HepG2 (cell line): Measurements from ENCODE around the gene TRMT1. TPM values are rescaled to one million over a fixed set of nuclear protein-coding genes. Genes with fewer than 3 reads are reported as not detected.

ENCODE experiments used
- FOXM1 ChIP-seq: sonication (generic); formaldehyde crosslinking; IDR thresholded peaks from 2 replicates; pipeline ENCODE4 v1.5.0; 2020; ENCODE audit warnings: missing genetic modification reagents
- MTA3 ChIP-seq: sonication (generic); formaldehyde crosslinking; IDR thresholded peaks from 2 replicates; pipeline ENCODE4 v1.4.0; 2020; ENCODE audit warnings: missing genetic modification reagents
- NFYC ChIP-seq: IDR thresholded peaks from 2 replicates; pipeline ENCODE4 v1.6.1; 2016; ENCODE audit warnings: missing genetic modification reagents, missing compliant biosample characterization
- NONO ChIP-seq, 2 experiments: fragments of 450-650 bp in 1 of 2; sonication (generic) in 1 of 2; formaldehyde crosslinking in 1 of 2; IDR thresholded peaks in 1 of 2; conservative IDR thresholded peaks in 1 of 2; 2 replicates each; pipeline versions ENCODE4 v1.6.1 to v1.8.0; 2017 to 2022; ENCODE audit warnings: mild to moderate bottlenecking in 1 of 2, missing genetic modification reagents in 1 of 2, moderate library complexity in 1 of 2
- TERF1 ChIP-seq: sonication (generic); formaldehyde crosslinking; IDR thresholded peaks from 2 replicates; pipeline ENCODE4 v1.8.0; 2022; ENCODE audit warnings: mild to moderate bottlenecking, missing genetic modification reagents, moderate library complexity
- U2AF1 ChIP-seq: fragments of 200-400 bp; formaldehyde crosslinking; optimal IDR thresholded peaks from 2 replicates; pipeline ENCODE3; 2017; ENCODE audit warnings: mild to moderate bottlenecking, low read depth, low read length
- ZFP90 ChIP-seq: sonication (generic); formaldehyde crosslinking; IDR thresholded peaks from 2 replicates; pipeline ENCODE4 v1.8.0; 2022; ENCODE audit warnings: missing genetic modification reagents, mild to moderate bottlenecking, inconsistent platforms, borderline replicate concordance
- ZKSCAN8 ChIP-seq: IDR thresholded peaks from 2 replicates; pipeline ENCODE4 v1.6.1; 2016; ENCODE audit warnings: borderline replicate concordance, missing genetic modification reagents, missing compliant biosample characterization
- ZNF274 ChIP-seq: sonication (generic); formaldehyde crosslinking; IDR thresholded peaks from 2 replicates; pipeline ENCODE4 v1.5.1; 2020; ENCODE audit warnings: mild to moderate bottlenecking, missing genetic modification reagents
- ZNF280B ChIP-seq: sonication (generic); formaldehyde crosslinking; IDR thresholded peaks from 2 replicates; pipeline ENCODE4 v1.5.0; 2020; ENCODE audit warnings: missing genetic modification reagents, mild to moderate bottlenecking, borderline replicate concordance
- ZNF432 ChIP-seq: sonication (generic); formaldehyde crosslinking; IDR thresholded peaks from 2 replicates; pipeline ENCODE4 v1.5.0; 2020; ENCODE audit warnings: missing genetic modification reagents, mild to moderate bottlenecking, borderline replicate concordance
- ZNF451 ChIP-seq: sonication (generic); formaldehyde crosslinking; IDR thresholded peaks from 2 replicates; pipeline ENCODE4 v1.5.0; 2020; ENCODE audit warnings: mild to moderate bottlenecking, missing genetic modification reagents
- ZNF775 ChIP-seq: sonication (generic); formaldehyde crosslinking; IDR thresholded peaks from 2 replicates; pipeline ENCODE4 v1.4.0; 2020; ENCODE audit warnings: missing genetic modification reagents, mild to moderate bottlenecking, moderate library complexity, borderline replicate concordance
- polyA plus RNA-seq, 8 experiments: library from polyadenylated mRNA; depleted of rRNA in 3 of 8; stranded (reverse) in 7 of 8; unstranded in 1 of 8; fragments of >200 nt; fragmentation: Illumina TruSeq in 4 of 8; extraction: Trizol in 4 of 8; gene quantifications; 2 replicates each; pipeline versions ENCODE4 v1.2.1 to v1.2.3, GENCODE V29; 2011 to 2016; ENCODE audit warnings: low read depth in 4 of 8, missing spikeins in 1 of 8, mixed read lengths in 1 of 8; ENCODE audit not compliant: insufficient read depth in 1 of 8
- total RNA-seq, 5 experiments: library from RNA; depleted of rRNA; stranded (reverse); fragments of >200 nt; fragmentation: Illumina TruSeq; extraction: Trizol; gene quantifications; 2 replicates each; pipeline ENCODE4 v1.2.3, GENCODE V29; 2016; ENCODE audit warnings: low read depth in 1 of 5
- TF ChIP-seq, protein P1 (sequence below): sonication (generic); formaldehyde crosslinking; IDR thresholded peaks from 2 replicates; pipeline ENCODE4 v1.4.0; 2020; ENCODE audit warnings: missing genetic modification reagents
- TF ChIP-seq, protein P2 (sequence below): sonication (generic); formaldehyde crosslinking; IDR thresholded peaks from 2 replicates; pipeline ENCODE4 v1.4.0; 2020; ENCODE audit warnings: missing genetic modification reagents

Gene TRMT1
- total and polyA plus RNA-seq, 2 of the 13 experiments (the other 11 are each of a cell fraction or from before 2014, with no cell fraction given), result 35.5 to 44.1 TPM

DNA sequence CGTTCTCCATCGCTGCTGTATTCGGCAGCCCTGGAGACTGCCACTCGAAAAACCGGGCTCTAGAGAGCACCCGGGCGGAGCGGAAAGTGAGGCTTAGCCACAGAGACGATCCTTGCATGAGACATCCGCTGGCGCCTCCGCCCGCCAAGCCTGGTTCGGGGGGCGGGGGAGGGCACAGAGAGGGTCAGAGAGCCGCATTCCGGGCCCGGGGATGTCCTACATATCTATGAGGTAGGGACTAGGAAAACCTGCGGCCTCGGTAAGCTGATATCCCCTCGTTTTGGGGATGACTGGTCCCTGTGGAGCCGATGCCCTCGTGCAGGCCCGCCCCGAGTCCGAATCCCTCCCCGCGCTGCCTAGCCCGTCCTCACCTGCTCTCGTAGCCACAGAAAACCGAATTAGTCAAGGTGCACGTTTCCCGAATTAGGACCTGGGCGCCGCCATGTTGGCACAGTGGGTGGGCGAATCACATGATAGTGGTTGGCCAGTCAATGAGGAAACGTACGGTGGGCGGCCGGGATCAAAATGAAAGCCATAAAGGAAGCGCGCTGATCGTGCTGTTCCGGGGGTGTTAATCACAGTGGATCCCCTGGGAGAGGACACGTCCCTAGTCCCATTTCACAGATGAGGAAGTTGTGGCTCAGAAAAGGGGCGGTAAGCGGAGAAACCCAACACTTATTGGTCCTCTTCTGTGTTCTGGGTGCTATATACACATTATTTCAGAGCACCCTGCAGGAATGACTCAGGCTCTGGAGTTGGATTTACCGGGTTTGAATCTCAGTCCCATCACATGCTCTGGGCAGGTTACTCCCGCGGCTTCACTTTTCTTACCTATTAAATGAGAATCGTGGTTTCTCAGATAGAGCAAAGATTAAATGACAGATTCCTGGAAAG lies at the start of gene TRMT1 (continued):
- TF ChIP-seq NONO (IDR thresholded peaks at IDR 0.05) (no peak), NONO (CRISPR knock-in tag; conservative IDR thresholded peaks at IDR 0.05) (no peak), ZNF280B (CRISPR knock-in tag) (peak; percentile 31; the same call in 1 of the 2 replicates), FOXM1 (CRISPR knock-in tag) (no peak), ZNF274 (CRISPR knock-in tag) (0 out of 2 replicates have a peak, but pooled peaks have one; percentile 55), ZNF775 (CRISPR knock-in tag) (0 out of 2 replicates have a peak, but pooled peaks have one; percentile 40), U2AF1 (peak; percentile 69), ZNF432 (CRISPR knock-in tag) (no peak), ZKSCAN8 (no peak), NFYC (CRISPR knock-in tag) (peak; percentile 96), ZFP90 (CRISPR knock-in tag) (0 out of 2 replicates have a peak, but pooled peaks have one; percentile 31), ZNF451 (CRISPR knock-in tag) (no peak), MTA3 (CRISPR knock-in tag) (no peak), TERF1 (CRISPR knock-in tag) (no peak)
- TF ChIP-seq, protein P1, sequence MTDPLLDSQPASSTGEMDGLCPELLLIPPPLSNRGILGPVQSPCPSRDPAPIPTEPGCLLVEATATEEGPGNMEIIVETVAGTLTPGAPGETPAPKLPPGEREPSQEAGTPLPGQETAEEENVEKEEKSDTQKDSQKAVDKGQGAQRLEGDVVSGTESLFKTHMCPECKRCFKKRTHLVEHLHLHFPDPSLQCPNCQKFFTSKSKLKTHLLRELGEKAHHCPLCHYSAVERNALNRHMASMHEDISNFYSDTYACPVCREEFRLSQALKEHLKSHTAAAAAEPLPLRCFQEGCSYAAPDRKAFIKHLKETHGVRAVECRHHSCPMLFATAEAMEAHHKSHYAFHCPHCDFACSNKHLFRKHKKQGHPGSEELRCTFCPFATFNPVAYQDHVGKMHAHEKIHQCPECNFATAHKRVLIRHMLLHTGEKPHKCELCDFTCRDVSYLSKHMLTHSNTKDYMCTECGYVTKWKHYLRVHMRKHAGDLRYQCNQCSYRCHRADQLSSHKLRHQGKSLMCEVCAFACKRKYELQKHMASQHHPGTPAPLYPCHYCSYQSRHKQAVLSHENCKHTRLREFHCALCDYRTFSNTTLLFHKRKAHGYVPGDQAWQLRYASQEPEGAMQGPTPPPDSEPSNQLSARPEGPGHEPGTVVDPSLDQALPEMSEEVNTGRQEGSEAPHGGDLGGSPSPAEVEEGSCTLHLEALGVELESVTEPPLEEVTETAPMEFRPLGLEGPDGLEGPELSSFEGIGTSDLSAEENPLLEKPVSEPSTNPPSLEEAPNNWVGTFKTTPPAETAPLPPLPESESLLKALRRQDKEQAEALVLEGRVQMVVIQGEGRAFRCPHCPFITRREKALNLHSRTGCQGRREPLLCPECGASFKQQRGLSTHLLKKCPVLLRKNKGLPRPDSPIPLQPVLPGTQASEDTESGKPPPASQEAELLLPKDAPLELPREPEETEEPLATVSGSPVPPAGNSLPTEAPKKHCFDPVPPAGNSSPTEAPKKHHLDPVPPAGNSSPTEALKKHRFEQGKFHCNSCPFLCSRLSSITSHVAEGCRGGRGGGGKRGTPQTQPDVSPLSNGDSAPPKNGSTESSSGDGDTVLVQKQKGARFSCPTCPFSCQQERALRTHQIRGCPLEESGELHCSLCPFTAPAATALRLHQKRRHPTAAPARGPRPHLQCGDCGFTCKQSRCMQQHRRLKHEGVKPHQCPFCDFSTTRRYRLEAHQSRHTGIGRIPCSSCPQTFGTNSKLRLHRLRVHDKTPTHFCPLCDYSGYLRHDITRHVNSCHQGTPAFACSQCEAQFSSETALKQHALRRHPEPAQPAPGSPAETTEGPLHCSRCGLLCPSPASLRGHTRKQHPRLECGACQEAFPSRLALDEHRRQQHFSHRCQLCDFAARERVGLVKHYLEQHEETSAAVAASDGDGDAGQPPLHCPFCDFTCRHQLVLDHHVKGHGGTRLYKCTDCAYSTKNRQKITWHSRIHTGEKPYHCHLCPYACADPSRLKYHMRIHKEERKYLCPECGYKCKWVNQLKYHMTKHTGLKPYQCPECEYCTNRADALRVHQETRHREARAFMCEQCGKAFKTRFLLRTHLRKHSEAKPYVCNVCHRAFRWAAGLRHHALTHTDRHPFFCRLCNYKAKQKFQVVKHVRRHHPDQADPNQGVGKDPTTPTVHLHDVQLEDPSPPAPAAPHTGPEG, result 0 out of 2 replicates have a peak, but pooled peaks have one; percentile 53
- TF ChIP-seq, protein P2, sequence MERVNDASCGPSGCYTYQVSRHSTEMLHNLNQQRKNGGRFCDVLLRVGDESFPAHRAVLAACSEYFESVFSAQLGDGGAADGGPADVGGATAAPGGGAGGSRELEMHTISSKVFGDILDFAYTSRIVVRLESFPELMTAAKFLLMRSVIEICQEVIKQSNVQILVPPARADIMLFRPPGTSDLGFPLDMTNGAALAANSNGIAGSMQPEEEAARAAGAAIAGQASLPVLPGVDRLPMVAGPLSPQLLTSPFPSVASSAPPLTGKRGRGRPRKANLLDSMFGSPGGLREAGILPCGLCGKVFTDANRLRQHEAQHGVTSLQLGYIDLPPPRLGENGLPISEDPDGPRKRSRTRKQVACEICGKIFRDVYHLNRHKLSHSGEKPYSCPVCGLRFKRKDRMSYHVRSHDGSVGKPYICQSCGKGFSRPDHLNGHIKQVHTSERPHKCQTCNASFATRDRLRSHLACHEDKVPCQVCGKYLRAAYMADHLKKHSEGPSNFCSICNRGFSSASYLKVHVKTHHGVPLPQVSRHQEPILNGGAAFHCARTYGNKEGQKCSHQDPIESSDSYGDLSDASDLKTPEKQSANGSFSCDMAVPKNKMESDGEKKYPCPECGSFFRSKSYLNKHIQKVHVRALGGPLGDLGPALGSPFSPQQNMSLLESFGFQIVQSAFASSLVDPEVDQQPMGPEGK, result peak; percentile 61
